A673 (cell line): ENCODE data around the gene ELL2.

Experiments
- EZH2 ChIP-seq: fragments of 200-600 bp; sonication (generic); IDR thresholded peaks from 2 replicates; pipeline ENCODE4 v1.6.1; 2017; ENCODE audit warnings: borderline replicate concordance, low read depth, mild to moderate bottlenecking, mixed read lengths, antibody characterized with exemption, low read length; ENCODE audit not compliant: poor library complexity, severe bottlenecking
- TF ChIP-seq, protein P1 (sequence below): fragments of 300-800, 200-600 bp; sonication (generic); conservative IDR thresholded peaks from 2 replicates; pipeline ENCODE4 v1.5.1; 2017; ENCODE audit warnings: low read depth, mild to moderate bottlenecking, antibody characterized with exemption, low read length, moderate library complexity, mixed read lengths

DNA sequence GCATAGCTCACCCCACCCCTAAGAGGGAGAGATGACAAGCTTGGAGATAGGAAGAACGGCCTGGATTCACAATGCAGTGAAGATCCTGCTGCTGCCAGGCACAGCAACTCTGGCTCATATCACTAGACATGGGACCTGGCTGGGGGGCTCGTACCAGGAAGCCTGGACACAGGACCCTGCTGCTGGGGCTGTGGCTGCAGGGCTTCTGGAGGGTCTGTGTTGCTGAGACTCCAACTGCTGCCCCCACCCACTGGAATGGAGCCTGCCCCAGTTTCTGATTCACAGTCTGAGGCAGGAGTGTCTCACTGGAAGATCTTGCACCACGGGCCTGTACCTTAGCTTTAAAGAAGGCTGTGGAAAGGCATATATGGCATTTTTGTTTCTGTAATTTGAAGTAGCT, 108.2 kb downstream of the ELL2 start:
- TF ChIP-seq, protein P1, sequence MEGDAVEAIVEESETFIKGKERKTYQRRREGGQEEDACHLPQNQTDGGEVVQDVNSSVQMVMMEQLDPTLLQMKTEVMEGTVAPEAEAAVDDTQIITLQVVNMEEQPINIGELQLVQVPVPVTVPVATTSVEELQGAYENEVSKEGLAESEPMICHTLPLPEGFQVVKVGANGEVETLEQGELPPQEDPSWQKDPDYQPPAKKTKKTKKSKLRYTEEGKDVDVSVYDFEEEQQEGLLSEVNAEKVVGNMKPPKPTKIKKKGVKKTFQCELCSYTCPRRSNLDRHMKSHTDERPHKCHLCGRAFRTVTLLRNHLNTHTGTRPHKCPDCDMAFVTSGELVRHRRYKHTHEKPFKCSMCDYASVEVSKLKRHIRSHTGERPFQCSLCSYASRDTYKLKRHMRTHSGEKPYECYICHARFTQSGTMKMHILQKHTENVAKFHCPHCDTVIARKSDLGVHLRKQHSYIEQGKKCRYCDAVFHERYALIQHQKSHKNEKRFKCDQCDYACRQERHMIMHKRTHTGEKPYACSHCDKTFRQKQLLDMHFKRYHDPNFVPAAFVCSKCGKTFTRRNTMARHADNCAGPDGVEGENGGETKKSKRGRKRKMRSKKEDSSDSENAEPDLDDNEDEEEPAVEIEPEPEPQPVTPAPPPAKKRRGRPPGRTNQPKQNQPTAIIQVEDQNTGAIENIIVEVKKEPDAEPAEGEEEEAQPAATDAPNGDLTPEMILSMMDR, result no peak
- TF ChIP-seq EZH2, result no peak
